ENCODE measurements around the gene MSH3.

DNA sequence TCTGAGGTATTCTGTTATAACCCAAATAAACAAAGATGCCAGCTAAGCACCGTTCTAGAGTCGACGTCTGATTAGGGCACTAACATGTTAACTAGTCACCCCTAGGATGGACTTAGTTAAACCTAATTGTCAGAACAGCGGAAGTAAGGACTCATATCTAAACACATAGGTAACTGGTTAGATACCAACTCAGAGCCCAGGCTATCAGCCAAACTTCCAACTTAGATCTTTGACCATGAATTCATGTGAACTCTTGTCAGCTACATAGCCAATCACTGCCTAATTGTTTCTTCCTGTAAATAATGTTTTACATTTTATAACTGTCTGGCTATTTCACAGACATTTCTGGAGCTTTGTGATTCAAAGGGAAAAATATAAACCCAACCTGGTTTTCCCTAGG is 84.6 kb downstream of the MSH3 start:
- TF ChIP-seq, protein P1, sequence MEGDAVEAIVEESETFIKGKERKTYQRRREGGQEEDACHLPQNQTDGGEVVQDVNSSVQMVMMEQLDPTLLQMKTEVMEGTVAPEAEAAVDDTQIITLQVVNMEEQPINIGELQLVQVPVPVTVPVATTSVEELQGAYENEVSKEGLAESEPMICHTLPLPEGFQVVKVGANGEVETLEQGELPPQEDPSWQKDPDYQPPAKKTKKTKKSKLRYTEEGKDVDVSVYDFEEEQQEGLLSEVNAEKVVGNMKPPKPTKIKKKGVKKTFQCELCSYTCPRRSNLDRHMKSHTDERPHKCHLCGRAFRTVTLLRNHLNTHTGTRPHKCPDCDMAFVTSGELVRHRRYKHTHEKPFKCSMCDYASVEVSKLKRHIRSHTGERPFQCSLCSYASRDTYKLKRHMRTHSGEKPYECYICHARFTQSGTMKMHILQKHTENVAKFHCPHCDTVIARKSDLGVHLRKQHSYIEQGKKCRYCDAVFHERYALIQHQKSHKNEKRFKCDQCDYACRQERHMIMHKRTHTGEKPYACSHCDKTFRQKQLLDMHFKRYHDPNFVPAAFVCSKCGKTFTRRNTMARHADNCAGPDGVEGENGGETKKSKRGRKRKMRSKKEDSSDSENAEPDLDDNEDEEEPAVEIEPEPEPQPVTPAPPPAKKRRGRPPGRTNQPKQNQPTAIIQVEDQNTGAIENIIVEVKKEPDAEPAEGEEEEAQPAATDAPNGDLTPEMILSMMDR (IDR thresholded peaks at IDR 0.05): no peak
- no peak for TF ChIP-seq POLR2A (IDR thresholded peaks at IDR 0.05)

Data from body of pancreas (tissue), 4 donors.